ENCODE data around the gene TOP1.

The TOP1 gene

DNA sequence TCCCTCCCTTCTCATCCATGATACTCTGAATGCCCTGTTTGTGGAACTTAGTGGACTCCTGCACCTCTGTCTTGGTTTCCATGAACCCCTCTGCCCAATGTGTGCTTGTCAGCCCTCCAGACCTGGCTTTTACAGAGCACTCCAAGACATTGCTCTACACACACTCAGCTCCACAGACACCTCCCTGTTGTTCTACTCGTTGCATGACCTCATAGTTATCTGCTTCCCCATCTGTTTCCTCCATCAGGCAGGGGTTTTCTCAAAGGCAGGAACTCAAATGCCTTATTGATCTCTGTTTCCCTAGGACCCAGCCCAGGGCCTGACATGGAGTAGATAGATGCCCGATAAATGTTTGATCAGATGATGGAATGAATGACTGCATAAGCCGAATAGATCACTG is 122.0 kb downstream of the TOP1 start (continued):
- TF ChIP-seq, protein P1, sequence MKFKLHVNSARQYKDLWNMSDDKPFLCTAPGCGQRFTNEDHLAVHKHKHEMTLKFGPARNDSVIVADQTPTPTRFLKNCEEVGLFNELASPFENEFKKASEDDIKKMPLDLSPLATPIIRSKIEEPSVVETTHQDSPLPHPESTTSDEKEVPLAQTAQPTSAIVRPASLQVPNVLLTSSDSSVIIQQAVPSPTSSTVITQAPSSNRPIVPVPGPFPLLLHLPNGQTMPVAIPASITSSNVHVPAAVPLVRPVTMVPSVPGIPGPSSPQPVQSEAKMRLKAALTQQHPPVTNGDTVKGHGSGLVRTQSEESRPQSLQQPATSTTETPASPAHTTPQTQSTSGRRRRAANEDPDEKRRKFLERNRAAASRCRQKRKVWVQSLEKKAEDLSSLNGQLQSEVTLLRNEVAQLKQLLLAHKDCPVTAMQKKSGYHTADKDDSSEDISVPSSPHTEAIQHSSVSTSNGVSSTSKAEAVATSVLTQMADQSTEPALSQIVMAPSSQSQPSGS (tag by site-specific recombination; IDR thresholded peaks at IDR 0.05; ENCODE audit: low read depth), result peak; percentile 82
- TF ChIP-seq KLF16 (tag by site-specific recombination; IDR thresholded peaks at IDR 0.05), result no peak
- no peak for TF ChIP-seq ZNF223 (tag by site-specific recombination; IDR thresholded peaks at IDR 0.05)
- no peak for TF ChIP-seq PRDM1 (tag by site-specific recombination; IDR thresholded peaks at IDR 0.05)
- TF ChIP-seq SP3 (tag by site-specific recombination; IDR thresholded peaks at IDR 0.05), result no peak
- TF ChIP-seq ZNF654 (tag by site-specific recombination; IDR thresholded peaks at IDR 0.05; ENCODE audit: low read depth), result no peak
- TF ChIP-seq ZNF394 (tag by site-specific recombination; IDR thresholded peaks at IDR 0.05; ENCODE audit: borderline replicate concordance), result no peak
- TF ChIP-seq, protein P2, sequence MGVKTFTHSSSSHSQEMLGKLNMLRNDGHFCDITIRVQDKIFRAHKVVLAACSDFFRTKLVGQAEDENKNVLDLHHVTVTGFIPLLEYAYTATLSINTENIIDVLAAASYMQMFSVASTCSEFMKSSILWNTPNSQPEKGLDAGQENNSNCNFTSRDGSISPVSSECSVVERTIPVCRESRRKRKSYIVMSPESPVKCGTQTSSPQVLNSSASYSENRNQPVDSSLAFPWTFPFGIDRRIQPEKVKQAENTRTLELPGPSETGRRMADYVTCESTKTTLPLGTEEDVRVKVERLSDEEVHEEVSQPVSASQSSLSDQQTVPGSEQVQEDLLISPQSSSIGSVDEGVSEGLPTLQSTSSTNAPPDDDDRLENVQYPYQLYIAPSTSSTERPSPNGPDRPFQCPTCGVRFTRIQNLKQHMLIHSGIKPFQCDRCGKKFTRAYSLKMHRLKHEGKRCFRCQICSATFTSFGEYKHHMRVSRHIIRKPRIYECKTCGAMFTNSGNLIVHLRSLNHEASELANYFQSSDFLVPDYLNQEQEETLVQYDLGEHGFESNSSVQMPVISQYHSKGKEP (tag by site-specific recombination; IDR thresholded peaks at IDR 0.05), result no peak
- no peak for TF ChIP-seq REST (tag by site-specific recombination; IDR thresholded peaks at IDR 0.05)
- no peak for TF ChIP-seq GLI4 (tag by site-specific recombination; IDR thresholded peaks at IDR 0.05)
- no peak for TF ChIP-seq ZNF596 (tag by site-specific recombination; IDR thresholded peaks at IDR 0.05)
- TF ChIP-seq ZNF175 (tag by site-specific recombination; IDR thresholded peaks at IDR 0.05), result no peak
- TF ChIP-seq ZSCAN16 (tag by site-specific recombination; IDR thresholded peaks at IDR 0.05), result no peak
- TF ChIP-seq, protein P3, sequence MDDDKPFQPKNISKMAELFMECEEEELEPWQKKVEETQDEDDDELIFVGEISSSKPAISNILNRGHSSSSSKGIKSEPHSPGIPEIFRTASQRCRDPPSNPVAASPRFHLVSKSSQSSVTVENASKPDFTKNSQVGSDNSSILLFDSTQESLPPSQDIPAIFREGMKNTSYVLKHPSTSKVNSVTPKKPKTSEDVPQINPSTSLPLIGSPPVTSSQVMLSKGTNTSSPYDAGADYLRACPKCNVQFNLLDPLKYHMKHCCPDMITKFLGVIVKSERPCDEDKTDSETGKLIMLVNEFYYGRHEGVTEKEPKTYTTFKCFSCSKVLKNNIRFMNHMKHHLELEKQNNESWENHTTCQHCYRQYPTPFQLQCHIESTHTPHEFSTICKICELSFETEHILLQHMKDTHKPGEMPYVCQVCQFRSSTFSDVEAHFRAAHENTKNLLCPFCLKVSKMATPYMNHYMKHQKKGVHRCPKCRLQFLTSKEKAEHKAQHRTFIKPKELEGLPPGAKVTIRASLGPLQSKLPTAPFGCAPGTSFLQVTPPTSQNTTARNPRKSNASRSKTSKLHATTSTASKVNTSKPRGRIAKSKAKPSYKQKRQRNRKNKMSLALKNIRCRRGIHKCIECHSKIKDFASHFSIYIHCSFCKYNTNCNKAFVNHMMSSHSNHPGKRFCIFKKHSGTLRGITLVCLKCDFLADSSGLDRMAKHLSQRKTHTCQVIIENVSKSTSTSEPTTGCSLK (tag by site-specific recombination; IDR thresholded peaks at IDR 0.05), result no peak
- no peak for TF ChIP-seq ZNF146 (tag by site-specific recombination; IDR thresholded peaks at IDR 0.05)
- no peak for TF ChIP-seq ZNF174 (tag by site-specific recombination; IDR thresholded peaks at IDR 0.05)
- TF ChIP-seq, protein P4, sequence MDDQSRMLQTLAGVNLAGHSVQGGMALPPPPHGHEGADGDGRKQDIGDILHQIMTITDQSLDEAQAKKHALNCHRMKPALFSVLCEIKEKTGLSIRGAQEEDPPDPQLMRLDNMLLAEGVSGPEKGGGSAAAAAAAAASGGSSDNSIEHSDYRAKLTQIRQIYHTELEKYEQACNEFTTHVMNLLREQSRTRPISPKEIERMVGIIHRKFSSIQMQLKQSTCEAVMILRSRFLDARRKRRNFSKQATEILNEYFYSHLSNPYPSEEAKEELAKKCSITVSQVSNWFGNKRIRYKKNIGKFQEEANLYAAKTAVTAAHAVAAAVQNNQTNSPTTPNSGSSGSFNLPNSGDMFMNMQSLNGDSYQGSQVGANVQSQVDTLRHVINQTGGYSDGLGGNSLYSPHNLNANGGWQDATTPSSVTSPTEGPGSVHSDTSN (CRISPR knock-in tag; IDR thresholded peaks at IDR 0.05), result no peak
- TF ChIP-seq ZEB2 (tag by site-specific recombination; IDR thresholded peaks at IDR 0.05), result no peak
- peak; percentile 29; the same call in 1 of the 2 replicates for TF ChIP-seq ZXDB (tag by site-specific recombination; IDR thresholded peaks at IDR 0.05)
- TF ChIP-seq GFI1B (tag by site-specific recombination; IDR thresholded peaks at IDR 0.05), result no peak
- no peak for TF ChIP-seq ZNF658 (tag by site-specific recombination; IDR thresholded peaks at IDR 0.05)
- TF ChIP-seq ZNF354C (tag by site-specific recombination; IDR thresholded peaks at IDR 0.05; ENCODE audit: borderline replicate concordance, low read depth), result no peak
- no peak for TF ChIP-seq ZNF391 (tag by site-specific recombination; IDR thresholded peaks at IDR 0.05; ENCODE audit: borderline replicate concordance, low read depth)
- TF ChIP-seq ZNF677 (tag by site-specific recombination; IDR thresholded peaks at IDR 0.05), result no peak
- no peak for TF ChIP-seq HOXA7 (CRISPR knock-in tag; IDR thresholded peaks at IDR 0.05; ENCODE audit: borderline replicate concordance)
- TF ChIP-seq, protein P5, sequence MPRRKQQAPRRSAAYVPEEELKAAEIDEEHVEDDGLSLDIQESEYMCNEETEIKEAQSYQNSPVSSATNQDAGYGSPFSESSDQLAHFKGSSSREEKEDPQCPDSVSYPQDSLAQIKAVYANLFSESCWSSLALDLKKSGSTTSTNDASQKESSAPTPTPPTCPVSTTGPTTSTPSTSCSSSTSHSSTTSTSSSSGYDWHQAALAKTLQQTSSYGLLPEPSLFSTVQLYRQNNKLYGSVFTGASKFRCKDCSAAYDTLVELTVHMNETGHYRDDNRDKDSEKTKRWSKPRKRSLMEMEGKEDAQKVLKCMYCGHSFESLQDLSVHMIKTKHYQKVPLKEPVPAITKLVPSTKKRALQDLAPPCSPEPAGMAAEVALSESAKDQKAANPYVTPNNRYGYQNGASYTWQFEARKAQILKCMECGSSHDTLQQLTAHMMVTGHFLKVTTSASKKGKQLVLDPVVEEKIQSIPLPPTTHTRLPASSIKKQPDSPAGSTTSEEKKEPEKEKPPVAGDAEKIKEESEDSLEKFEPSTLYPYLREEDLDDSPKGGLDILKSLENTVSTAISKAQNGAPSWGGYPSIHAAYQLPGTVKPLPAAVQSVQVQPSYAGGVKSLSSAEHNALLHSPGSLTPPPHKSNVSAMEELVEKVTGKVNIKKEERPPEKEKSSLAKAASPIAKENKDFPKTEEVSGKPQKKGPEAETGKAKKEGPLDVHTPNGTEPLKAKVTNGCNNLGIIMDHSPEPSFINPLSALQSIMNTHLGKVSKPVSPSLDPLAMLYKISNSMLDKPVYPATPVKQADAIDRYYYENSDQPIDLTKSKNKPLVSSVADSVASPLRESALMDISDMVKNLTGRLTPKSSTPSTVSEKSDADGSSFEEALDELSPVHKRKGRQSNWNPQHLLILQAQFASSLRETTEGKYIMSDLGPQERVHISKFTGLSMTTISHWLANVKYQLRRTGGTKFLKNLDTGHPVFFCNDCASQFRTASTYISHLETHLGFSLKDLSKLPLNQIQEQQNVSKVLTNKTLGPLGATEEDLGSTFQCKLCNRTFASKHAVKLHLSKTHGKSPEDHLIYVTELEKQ (tag by site-specific recombination; IDR thresholded peaks at IDR 0.05; ENCODE audit: borderline replicate concordance), result no peak
- TF ChIP-seq, protein P6, sequence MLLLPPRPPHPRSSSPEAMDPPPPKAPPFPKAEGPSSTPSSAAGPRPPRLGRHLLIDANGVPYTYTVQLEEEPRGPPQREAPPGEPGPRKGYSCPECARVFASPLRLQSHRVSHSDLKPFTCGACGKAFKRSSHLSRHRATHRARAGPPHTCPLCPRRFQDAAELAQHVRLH (tag by site-specific recombination; IDR thresholded peaks at IDR 0.05), result no peak
- no peak for TF ChIP-seq ZNF776 (tag by site-specific recombination; IDR thresholded peaks at IDR 0.05; ENCODE audit: borderline replicate concordance)

All from HEK293 (cell line).